Common myeloid progenitor, CD34-positive (primary cell): Measurements from ENCODE around the gene RAI14.
"Not testable (repeated sequence)": the region's sequence is repeated elsewhere in the genome, so short reads cannot be mapped to it uniquely, and the experiment has no call there.

ENCODE experiments used
- CTCF ChIA-PET: fragments of 350-600 bp; sonication (Branson Sonifier 250); formaldehyde crosslinking; loops from one replicate; lab custom pipeline; 2021; ENCODE audit warnings: antibody characterized with exemption; lab: Charles Lee
- POLR2A ChIA-PET: fragments of 350-600 bp; sonication (Branson Sonifier 250); formaldehyde crosslinking; loops from one replicate; lab custom pipeline; 2021; ENCODE audit warnings: antibody characterized with exemption; lab: Charles Lee
- DNase-seq, 3 donors: peaks; one replicate each; pipeline versions ENCODE4 v3.0.0 to v3.0.0-alpha.2; 2013
- H3K27ac ChIP-seq, 2 experiments: 1 replicate in 1 of 2; 2 replicates in 1 of 2; pipeline ENCODE4 v1.7.0; 2013; ENCODE audit warnings: inconsistent platforms in 2 of 2, low read length in 2 of 2, mild to moderate bottlenecking in 2 of 2, low read depth in 1 of 2, moderate library complexity in 1 of 2; ENCODE audit not compliant: severe bottlenecking in 2 of 2, insufficient read depth in 1 of 2, poor library complexity in 1 of 2
- H3K27me3 ChIP-seq, 5 experiments: replicated peaks in 2 of 5; 1 replicate in 3 of 5; 2 replicates in 2 of 5; pipeline versions ENCODE4 v1.6.1 to v1.7.0; 2013; ENCODE audit warnings: low read length in 4 of 5, mild to moderate bottlenecking in 2 of 5, moderate library complexity in 2 of 5, inconsistent platforms in 1 of 5; ENCODE audit not compliant: insufficient read depth in 5 of 5, control insufficient read depth in 4 of 5
- H3K36me3 ChIP-seq, 4 experiments: 1 replicate in 2 of 4; 2 replicates in 2 of 4; pipeline versions ENCODE4 v1.6.1 to v1.7.0; 2013; ENCODE audit warnings: low read length in 3 of 4, control low read depth in 1 of 4, mild to moderate bottlenecking in 1 of 4; ENCODE audit not compliant: control insufficient read depth in 4 of 4, insufficient read depth in 4 of 4
- H3K4me1 ChIP-seq, 4 experiments: 1 replicate in 3 of 4; 2 replicates in 1 of 4; pipeline versions ENCODE4 v1.6.1 to v1.7.1; 2013; ENCODE audit warnings: low read length in 3 of 4, mild to moderate bottlenecking in 3 of 4, control low read depth in 1 of 4, inconsistent platforms in 1 of 4, moderate library complexity in 1 of 4; ENCODE audit not compliant: control insufficient read depth in 4 of 4, insufficient read depth in 4 of 4; ENCODE audit errors: control extremely low read depth in 1 of 4
- H3K4me3 ChIP-seq, 7 experiments: 1 replicate in 4 of 7; 2 replicates in 3 of 7; pipeline versions ENCODE4 v1.5.1 to v1.7.0; 2013; ENCODE audit warnings: mild to moderate bottlenecking in 7 of 7, low read length in 6 of 7, moderate library complexity in 6 of 7, inconsistent platforms in 2 of 7, low read depth in 2 of 7, control low read depth in 1 of 7; ENCODE audit not compliant: insufficient read depth in 4 of 7, control insufficient read depth in 1 of 7; ENCODE audit errors: extremely low read depth in 1 of 7
- H3K9me3 ChIP-seq, 5 experiments: 1 replicate in 4 of 5; 2 replicates in 1 of 5; pipeline versions ENCODE4 v1.6.1 to v1.7.1; 2013; ENCODE audit warnings: low read length in 4 of 5, mild to moderate bottlenecking in 2 of 5, inconsistent platforms in 1 of 5, low read depth in 1 of 5, moderate library complexity in 1 of 5; ENCODE audit not compliant: control insufficient read depth in 4 of 5, insufficient read depth in 2 of 5; ENCODE audit errors: control extremely low read depth in 1 of 5
- WGBS: methylation state at CpG from one replicate; pipeline ENCODE4 v1.1.5; 2013; ENCODE audit not compliant: insufficient coverage; 5-methylcytosine and 5-hydroxymethylcytosine counted together

Gene RAI14

GRCh38 chr5:34772267-34773098 is 116.4 kb downstream of the RAI14 start:
- no peaks in the 10 kb centered on the region for H3K36me3 ChIP-seq
- DNase-seq, result no peak
- no peaks in the 10 kb centered on the region for H3K27me3 ChIP-seq
- H3K4me1 ChIP-seq, result no peaks in the 10 kb centered on the region
- ChIA-PET CTCF (no interaction called here), POLR2A (no interaction called here)
- peaks cover 0 to 2% (median 0%) of the 10 kb centered on the region in 5 experiments for H3K9me3 ChIP-seq
- 100% methylated on average over 1 of the region's 4 CpGs for WGBS
- no peak overlapping the region for H3K27ac ChIP-seq
- no peak overlapping the region for H3K4me3 ChIP-seq

DNA sequence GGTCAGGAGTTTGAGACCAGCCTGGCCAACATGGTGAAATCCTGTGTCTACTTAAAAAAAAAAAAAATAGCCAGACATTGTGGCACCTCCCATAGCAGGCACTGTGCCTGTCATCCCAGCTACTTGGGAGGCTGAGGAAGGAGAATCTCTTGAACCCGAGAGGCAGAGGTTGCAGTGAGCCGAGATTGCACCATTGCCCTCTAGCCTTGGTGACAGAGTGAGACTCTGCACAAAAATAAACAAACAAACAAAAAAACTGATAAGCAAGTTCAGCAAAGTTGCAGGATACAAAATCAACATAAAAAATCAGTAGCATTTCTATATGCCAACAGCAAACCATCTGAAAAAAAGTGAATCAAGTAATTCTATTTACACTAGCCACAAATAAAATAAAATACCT is 118.0 kb downstream of the RAI14 start:
- Histone ChIP-seq H3K36me3 (no peaks in the 10 kb centered on the region), H3K4me3 (no peak overlapping the region), H3K4me1 (no peaks in the 10 kb centered on the region), H3K27ac (no peak overlapping the region), H3K27me3 (no peaks in the 10 kb centered on the region), H3K9me3 (peaks cover 0 to 3% (median 0%) of the 10 kb centered on the region in 5 experiments)
- ChIA-PET CTCF (interaction anchor here (0.6 kb wide), 1 partner anchor 28 kb away, joined by 3 read pairs; no protein-coding TSS in a partner anchor), POLR2A (no interaction called here)
- WGBS, result 100% methylated on average over 1 of the region's 2 CpGs
- DNase-seq, result no peak

DNA sequence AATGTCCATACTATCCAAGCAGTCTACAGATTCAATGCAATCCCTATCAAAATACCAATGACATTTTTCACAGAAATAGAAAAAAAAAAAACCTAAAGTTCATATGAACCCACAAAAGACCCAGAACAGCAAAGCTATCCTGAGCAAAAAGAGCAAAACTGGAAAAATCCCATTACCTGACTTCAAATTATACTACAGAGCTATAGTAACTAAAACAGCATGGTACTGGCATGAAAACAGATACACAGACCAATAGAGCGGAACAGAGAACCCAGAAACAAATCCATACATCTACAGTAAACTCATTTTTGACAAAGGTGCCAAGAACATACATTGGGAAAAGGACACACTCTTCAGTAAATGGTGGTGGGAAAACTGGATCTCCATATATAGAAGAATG is 118.5 kb downstream of the RAI14 start:
- H3K27me3 ChIP-seq, H3K9me3 ChIP-seq, H3K27ac ChIP-seq, CTCF ChIA-PET, DNase-seq, H3K36me3 ChIP-seq, H3K4me3 ChIP-seq, H3K4me1 ChIP-seq: not testable (repeated sequence)
- POLR2A ChIA-PET, result interaction anchor here (0.6 kb wide), 1 partner anchor 460 kb away, joined by 3 read pairs; no protein-coding TSS in a partner anchor
- WGBS, result no CpG with 5 or more reads among the region's 1 CpG

GRCh38 chr5:34775886-34776285 is 119.8 kb downstream of the RAI14 start:
- no peak for DNase-seq
- H3K27me3 ChIP-seq, result no peaks in the 10 kb centered on the region
- ChIA-PET POLR2A (no interaction called here), CTCF (no interaction called here)
- H3K4me1 ChIP-seq, result no peaks in the 10 kb centered on the region
- WGBS, result 80% methylated on average over 1 of the region's 1 CpG
- H3K36me3 ChIP-seq, result no peaks in the 10 kb centered on the region
- H3K9me3 ChIP-seq, result peaks cover 0 to 3% (median 0%) of the 10 kb centered on the region in 5 experiments
- no peak overlapping the region for H3K4me3 ChIP-seq
- H3K27ac ChIP-seq, result no peak overlapping the region

DNA sequence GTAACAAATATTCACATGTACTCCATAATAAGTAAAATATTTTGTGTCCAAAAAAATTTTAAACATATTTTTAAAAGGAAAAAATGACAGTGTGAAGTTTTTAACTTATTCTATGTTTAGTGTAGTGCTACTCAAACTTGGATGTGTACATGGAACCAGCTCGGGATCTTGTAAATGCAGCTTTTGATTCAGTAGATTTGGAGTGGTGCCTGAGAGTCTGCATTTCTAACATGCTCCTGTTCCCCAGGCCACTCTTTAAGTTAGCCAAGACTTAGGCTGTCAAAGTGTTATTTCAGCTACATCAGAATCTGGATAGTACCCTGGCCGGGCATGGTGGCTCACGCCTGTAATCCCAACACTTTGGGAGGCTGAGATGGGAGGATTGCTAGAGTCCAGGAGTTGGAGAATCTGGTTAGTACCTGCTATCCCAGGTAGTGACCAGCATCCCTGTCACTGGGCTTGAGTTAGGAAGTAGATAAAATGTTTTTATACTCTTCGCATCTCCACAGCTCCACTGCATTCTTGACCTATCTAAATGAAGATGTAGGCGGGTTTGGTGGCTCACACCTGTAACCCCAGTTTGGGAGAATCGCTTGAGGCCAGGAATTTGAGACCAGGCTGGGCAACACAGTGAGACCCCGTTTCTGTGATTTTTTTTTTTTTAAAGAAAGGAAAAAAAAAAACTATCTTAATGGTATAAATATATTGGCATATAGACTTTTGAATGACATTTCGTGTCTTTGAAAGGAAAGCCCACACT is 122.1 kb downstream of the RAI14 start:
- H3K27ac ChIP-seq, result no peak overlapping the region
- H3K36me3 ChIP-seq, result no peaks in the 10 kb centered on the region
- H3K4me3 ChIP-seq, result no peak overlapping the region
- no peaks in the 10 kb centered on the region for H3K27me3 ChIP-seq
- 87% methylated on average over 3 of the region's 8 CpGs for WGBS
- POLR2A ChIA-PET, result interaction anchor here (0.7 kb wide), 1 partner anchor 10 kb away, joined by 3 read pairs; no protein-coding TSS in a partner anchor
- H3K4me1 ChIP-seq, result no peaks in the 10 kb centered on the region
- CTCF ChIA-PET, result interaction anchor here (0.6 kb wide), 1 partner anchor 257 kb away, joined by 3 read pairs; no protein-coding TSS in a partner anchor
- H3K9me3 ChIP-seq, result peaks cover 0 to 12% (median 3%) of the 10 kb centered on the region in 5 experiments
- no peak for DNase-seq

GRCh38 chr5:34783892-34784291 is 127.8 kb downstream of the RAI14 start:
- H3K36me3 ChIP-seq, H3K27ac ChIP-seq, H3K27me3 ChIP-seq, H3K4me1 ChIP-seq, H3K4me3 ChIP-seq, DNase-seq, POLR2A ChIA-PET, CTCF ChIA-PET: not testable (repeated sequence)
- WGBS, result 83% methylated on average over 1 of the region's 4 CpGs
- H3K9me3 ChIP-seq, result peaks cover 0 to 20% (median 4%) of the 10 kb centered on the region in 5 experiments

GRCh38 chr5:34787035-34787434 is 130.9 kb downstream of the RAI14 start:
- ChIA-PET POLR2A (no interaction called here), CTCF (no interaction called here)
- Histone ChIP-seq H3K4me3 (no peak overlapping the region), H3K9me3 (peaks cover 0 to 14% (median 4%) of the 10 kb centered on the region in 5 experiments), H3K27ac (no peak overlapping the region), H3K4me1 (no peaks in the 10 kb centered on the region), H3K27me3 (no peaks in the 10 kb centered on the region), H3K36me3 (no peaks in the 10 kb centered on the region)
- 85% methylated on average over 5 of the region's 6 CpGs for WGBS
- DNase-seq, result no peak
